T-helper 9 cell (primary cell): ENCODE measurements around the gene NECTIN3.

ENCODE experiments used
- DNase-seq: peaks from one replicate; pipeline ENCODE4 v3.0.0-alpha.2; 2020

Gene NECTIN3

DNA sequence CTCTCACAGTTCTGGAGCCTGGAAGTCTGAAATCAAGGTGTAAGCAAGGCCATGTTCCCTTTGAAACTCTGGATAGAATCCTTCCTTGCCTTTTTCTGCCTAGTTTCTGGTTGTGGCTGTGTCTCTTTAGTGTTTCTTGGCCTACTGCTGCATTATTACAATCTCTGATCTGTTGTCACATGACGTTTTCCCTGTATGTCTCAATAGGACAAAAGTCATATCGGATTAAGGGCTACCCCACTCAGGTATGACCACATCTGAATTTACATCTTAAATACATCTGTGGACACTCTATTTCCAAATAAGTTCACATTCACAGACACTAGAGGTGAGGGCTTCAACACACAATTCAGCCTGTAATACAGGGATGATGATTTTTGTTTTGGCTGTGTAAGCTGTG, 13.3 kb downstream of the NECTIN3 start:
- DNase-seq: no peak

- DNase-seq: no peak
Observed at GRCh38 chr3:111087924-111088469, 16.4 kb downstream of the NECTIN3 start.

- no peak for DNase-seq
Observed at GRCh38 chr3:111096487-111097209, 25.0 kb downstream of the NECTIN3 start.

DNA sequence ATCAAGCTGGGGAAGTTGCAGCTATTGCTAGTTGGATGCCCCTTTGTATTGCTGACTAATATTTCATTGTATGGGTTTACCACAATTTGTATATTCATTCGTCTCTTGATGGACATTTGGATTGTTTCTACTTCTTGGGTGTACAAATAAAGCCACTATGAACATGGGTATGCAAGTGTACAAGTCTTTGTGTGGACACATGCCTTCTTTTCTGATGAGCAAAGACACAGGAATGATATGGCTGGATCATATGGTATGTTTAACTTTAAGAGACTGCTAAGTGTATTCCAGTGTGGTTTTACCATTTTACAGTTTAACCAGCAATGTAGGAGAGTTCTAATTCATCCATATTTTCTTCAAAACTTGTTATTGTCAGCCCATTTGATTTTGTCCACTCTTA, 32.2 kb downstream of the NECTIN3 start:
- DNase-seq: no peak

DNA sequence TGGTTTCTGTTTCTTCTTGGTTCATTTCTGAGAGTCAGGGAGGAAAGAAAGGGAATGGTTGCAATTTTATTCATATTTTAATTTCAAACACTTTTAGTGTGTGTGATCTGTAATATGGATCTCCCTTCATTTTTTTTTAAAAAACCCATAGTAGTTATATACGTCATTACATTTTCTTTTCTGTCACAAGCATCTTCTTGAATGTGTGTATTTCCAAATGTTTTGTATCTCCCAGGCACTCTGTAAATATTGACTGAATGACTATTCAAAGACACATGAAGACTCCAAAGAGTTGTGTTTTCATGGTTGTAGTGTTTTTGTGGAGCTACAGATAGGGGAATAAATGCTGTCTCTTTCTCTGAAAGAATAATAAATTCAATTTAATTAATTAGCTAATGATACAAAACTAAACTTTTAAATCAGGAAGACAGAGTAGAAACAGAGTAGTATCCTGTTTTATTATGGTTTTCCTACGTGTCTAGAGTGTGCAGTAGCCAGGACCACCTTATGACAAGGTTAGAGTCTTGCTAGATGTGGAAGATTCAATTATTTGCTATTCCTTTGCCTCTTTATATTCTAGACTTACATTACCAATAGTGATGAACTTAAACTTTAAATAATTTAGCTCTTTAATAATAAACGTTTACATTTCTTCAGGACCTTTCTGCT, 35.5 kb downstream of the NECTIN3 start:
- DNase-seq: no peak

GRCh38 chr3:111107662-111108035, 36.0 kb downstream of the NECTIN3 start:
- no peak for DNase-seq

- no peak for DNase-seq
Observed at GRCh38 chr3:111112913-111113312, 41.3 kb downstream of the NECTIN3 start.

- DNase-seq: no peak
Observed at GRCh38 chr3:111128884-111129283, 57.3 kb downstream of the NECTIN3 start.

DNA sequence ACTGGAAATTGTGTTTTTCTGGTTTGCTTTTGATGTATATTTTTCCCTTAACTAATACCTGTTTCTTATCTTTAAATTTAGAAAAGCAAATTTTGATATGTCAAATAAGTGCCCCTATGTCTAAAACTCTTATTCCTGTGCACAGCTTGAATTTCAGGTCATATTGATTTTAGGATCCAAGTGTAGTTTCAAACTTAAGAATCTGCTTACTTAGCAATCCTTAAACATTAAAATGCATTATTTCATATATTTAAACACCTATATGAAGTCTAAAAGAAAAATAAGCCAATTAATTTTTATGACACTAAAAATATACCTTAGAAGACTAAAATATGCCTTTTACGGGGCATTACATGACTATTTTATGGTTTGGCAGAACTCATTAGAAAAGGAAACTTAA, 59.2 kb downstream of the NECTIN3 start:
- no peak for DNase-seq

GRCh38 chr3:111134302-111134701, 62.7 kb downstream of the NECTIN3 start:
- DNase-seq: no peak

- DNase-seq: no peak
Observed at GRCh38 chr3:111151438-111151837, 79.8 kb downstream of the NECTIN3 start.

DNA sequence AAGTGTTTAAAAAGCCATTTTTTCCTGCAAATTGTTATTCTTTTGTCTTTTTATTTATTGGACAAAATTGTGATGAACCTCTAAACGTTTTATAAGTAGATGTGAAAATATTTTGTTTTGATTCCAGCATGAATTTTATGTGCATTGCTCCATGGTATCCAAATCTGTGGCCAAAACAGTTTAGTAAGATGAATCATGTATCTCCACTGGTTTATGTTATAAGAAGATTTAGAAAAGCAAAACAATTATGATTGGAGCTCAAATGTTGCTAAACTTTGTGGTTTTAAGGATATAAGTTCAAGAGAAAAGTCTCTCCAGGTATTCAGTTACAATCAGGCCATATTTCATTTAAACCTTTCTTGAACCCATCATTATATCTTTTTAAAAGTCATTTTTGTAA, 80.9 kb downstream of the NECTIN3 start:
- DNase-seq: no peak

GRCh38 chr3:111156517-111156916, 84.9 kb downstream of the NECTIN3 start:
- DNase-seq: no peak

- no peak for DNase-seq
Observed at GRCh38 chr3:111159391-111159790, 87.8 kb downstream of the NECTIN3 start.

DNA sequence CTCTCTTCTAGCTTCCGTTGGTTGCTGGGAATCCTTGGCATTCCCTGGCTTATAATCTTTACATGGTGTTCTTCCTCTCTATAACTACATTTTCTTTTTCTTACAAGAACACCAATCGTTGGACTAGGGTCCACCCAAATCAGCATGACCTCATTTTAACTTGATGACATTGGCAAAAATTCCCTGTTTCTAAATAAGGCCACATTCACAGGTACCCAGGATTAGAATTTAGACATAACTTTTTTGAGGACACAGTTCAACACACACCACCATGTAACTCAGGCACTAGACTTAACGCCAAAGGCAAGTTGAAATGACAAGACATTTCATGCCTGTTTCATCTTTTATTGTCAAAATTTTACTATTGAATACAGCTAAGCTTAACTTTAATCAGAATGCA, 93.0 kb downstream of the NECTIN3 start:
- no peak for DNase-seq

DNA sequence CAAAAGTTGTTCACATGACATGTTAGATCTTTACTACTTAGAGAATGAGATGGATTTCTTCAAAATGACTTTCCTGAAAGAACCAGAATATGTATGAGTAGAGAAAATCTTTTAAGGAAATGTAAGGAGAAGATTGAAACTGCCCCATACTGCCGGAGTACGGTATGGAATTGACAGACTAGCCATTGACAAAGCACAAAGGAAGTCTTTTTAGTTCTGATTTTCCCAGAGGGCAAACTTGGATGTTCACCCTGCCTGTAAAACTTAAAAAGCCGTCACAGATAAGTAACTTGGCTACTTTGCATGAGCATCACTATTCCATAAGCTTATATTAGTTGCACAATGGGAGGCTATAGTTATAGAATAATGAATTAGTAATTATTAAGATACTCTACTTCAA, 93.8 kb downstream of the NECTIN3 start:
- DNase-seq: no peak

- no peak for DNase-seq
Observed at GRCh38 chr3:111173328-111173900, 101.8 kb downstream of the NECTIN3 start.

- DNase-seq: no peak
Observed at GRCh38 chr3:111173906-111174305, 102.3 kb downstream of the NECTIN3 start.

DNA sequence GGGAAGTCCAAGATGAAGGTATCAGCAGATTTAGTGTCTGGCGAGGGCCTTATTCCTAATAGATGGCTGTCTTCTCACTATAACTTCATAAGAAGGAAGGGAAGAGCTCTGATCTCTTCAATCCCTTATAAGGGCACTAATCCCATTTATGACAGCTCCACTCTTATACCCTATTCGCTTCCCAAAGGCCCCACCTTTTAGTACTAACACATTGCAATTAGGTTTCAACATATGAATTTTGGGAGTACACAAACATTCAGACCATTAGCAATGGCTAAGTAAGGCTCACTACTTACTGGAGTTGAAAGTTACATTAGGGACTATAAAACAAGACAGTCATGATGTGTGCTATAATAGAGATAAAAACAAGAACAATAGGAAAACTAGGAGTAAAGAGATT, 118.9 kb downstream of the NECTIN3 start:
- no peak for DNase-seq

- DNase-seq: no peak
Observed at GRCh38 chr3:111193472-111193871, 121.9 kb downstream of the NECTIN3 start.

GRCh38 chr3:111194048-111194447, 122.4 kb downstream of the NECTIN3 start:
- no peak for DNase-seq

DNA sequence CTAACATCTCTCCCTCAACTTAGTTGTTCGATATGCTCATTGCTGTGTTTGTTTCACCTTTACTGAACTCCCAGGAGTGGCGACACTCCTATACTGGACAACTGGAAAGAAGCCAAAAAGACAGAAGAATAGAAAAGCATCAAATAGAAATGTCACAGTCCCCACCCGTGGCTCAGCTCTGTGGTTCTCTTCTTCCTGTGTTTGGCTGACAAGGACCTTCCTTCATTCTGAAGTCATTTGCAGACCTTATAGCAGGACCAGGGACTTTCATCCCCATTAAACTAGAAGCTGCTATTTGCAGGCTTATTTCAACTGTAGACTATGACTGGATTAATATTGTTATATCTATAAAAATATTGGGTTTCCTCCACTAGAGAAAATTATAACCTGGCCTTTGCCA, 125.9 kb downstream of the NECTIN3 start:
- DNase-seq: no peak

GRCh38 chr3:111200027-111200426, 128.4 kb downstream of the NECTIN3 start:
- DNase-seq: no peak
